GM18511 (cell line): ENCODE results near the gene SENP8.
"Not testable (repeated sequence)": the region's sequence is repeated elsewhere in the genome, so short reads cannot be mapped to it uniquely, and the experiment has no call there.

Experiments
- ATAC-seq: cut with Tn5 transposase; IDR thresholded peaks from one replicate; pipeline ENCODE4 v1.9.1; 2021; ENCODE audit warnings: mild to moderate bottlenecking, moderate library complexity; ENCODE audit not compliant: unreplicated experiment

The SENP8 gene

GRCh38 chr15:72118017-72118978 is at the start of gene SENP8, which contains the start of gene MYO9A:
Gene SENP8, plus strand, starts transcription at chr15:72118403. Its CDS starts 21,221 bp downstream, at chr15:72139624.
Gene MYO9A, minus strand, starts transcription at chr15:72118150. Its CDS starts 71,587 bp downstream, at chr15:72046563.
- ATAC-seq, result peak; percentile 64

- ATAC-seq, result no peak
These were observed 49.3 kb upstream of the SENP8 start for GRCh38 chr15:72068856-72069255.

DNA sequence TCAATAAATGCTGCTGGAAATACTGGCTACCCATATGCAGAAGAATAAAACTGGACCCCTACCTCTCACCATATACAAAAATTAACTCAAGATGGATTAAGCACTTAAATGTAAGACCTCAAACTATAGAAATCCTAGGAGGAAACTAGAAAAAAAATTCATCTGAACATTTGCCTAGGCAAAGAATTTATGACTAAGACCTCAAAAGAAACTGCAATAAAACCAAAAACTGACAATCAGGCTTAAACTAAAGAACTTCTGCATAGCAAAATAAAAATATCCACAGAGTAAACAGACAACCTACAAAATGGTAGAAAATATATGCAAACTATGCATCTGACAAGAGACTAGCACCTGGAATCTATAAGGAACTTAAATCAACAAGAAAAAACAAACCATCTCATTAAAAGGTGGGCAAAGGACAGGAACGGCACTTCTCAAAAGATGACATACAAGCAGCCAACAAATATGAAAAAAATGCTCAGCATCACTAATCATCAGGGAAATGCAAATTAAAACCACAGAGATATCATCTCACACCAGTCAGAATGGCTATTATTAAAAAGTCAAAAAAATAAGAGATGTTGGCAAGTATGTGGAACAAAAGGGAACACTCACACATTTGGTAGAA is 47.3 kb upstream of the SENP8 start:
- no peak for ATAC-seq

DNA sequence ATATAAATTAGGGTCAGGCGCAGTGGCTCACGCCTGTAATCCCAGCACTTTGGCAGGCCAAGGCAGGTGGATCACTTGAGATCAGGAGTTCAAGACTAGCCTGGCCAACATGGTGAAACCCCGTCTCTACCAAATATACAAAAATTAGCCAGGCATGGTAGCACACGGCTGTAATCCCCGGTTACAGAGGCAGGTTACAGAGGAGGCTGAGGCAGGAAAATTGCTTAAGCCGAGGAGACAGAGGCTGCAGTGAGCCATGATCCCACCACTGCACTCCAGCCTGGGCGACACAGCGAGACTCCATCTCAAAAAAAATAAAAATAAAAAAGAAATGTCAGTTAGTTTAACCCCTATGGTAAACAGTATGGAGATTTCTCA is 46.8 kb upstream of the SENP8 start:
- not testable (repeated sequence) for ATAC-seq

GRCh38 chr15:72074335-72075060 is 43.7 kb upstream of the SENP8 start:
- no peak for ATAC-seq

DNA sequence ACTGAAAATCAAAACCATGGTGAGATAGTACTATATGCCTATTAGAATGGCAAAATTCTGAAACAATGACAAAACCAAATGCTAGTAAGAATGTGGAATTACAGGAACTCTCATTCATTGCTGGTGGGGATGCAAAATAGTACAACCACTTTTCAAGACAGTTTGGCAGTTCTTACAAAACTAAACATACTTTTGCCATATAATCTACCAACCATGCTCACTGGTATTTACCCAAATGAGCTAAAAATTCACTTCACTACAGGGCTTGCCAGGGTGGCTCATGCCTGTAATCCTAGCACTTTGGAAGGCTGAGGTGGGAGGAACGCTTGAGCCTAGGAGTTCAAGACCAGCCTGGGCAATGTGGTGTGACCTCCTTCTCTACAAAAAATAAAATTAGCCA is 40.3 kb upstream of the SENP8 start:
- no peak for ATAC-seq

- peak; percentile 78 for ATAC-seq
These were observed 39.3 kb upstream of the SENP8 start for GRCh38 chr15:72078887-72079286.

- ATAC-seq, result no peak
These were observed 36.0 kb upstream of the SENP8 start for GRCh38 chr15:72082176-72082575.

DNA sequence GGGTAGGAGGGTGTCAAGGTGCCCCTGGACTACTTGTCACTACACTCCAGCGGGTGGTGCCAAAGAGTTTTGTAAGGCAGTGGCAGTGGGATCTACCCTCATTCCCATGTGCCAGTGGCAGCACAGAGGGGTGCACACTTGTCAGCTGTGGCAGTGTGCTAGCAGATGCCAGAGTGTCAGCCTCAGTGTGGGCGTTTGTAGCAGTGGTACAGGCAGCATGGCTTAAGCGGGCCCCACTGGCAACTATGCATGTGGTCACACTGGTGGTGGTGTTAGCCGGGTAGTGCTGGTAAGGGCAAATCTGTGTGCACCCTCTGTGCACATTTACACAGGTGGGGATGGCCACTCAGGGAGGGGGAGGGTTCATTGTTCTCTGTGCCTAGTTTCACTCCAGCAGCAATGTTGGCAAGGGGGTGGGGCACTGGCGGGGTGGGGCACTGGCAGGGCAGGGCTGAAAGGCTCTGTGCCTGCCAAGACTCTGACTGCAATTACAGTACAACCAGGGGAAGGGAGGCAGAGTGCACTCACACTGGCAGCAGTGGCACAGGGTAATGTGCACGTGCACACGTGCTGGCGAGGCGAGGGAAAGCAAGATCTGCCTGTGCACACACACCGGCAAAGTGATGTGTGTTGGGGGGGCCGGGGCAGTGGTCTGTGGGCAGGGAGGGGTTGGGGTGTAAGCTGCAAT is 32.0 kb upstream of the SENP8 start:
- ATAC-seq, result no peak

- ATAC-seq, result no peak
These were observed 31.1 kb upstream of the SENP8 start for GRCh38 chr15:72086920-72087648.

- no peak for ATAC-seq
These were observed 26.2 kb upstream of the SENP8 start for GRCh38 chr15:72092006-72092405.

DNA sequence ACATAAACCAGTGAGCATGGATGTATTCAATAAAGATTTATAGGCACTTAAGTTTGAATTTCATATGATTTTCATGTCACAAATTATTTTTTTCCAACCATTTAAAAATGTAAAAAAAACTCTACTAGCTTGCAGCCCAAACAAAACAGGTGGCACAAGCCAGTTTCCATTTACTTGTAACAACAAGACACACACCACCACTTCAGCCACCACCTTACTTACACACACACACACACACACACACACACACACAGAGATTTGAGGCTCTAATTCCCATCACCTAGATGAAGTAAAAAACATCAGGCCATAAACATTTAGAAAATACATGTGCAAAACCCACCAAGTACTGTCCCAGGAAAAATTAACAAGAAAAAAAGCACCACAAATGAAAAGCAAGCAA is 25.5 kb upstream of the SENP8 start:
- ATAC-seq, result no peak

DNA sequence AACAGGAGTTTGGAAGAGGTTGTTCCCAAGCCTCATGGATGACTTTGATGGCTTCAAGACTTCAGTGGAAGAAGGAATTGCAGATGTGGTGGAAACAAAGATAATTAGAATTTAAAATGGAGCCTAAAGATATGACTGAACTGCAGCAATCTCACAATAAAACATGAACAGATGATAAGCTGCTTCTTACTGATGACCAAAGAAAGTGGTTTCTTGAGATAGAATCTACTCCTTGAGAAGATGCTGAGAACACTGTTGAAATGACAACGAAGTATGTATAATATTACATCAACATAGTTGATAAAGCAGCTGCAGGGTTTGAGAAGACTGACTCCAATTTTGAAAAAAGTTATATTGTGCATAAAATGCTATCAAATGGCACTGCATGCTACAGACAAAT is 21.4 kb upstream of the SENP8 start:
- ATAC-seq, result no peak

GRCh38 chr15:72098040-72098439 is 20.2 kb upstream of the SENP8 start:
- ATAC-seq, result no peak

GRCh38 chr15:72099155-72099554 is 19.0 kb upstream of the SENP8 start:
- ATAC-seq, result no peak

DNA sequence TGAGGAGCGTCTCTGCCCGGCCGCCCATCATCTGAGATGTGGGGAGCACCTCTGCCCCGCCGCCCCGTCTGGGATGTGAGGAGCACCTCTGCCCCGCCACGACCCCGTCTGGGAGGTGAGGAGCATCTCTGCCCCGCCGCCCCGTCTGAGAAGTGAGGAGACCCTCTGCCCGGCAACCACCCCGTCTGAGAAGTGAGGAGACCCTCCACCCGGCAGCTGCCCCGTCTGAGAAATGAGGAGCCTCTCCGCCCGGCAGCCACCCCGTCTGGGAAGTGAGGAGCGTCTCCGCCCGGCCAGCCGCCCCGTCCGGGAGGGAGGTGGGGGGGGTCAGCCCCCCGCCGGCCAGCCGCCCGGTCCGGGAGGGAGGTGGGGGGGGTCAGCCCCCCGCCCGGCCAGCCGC is 17.7 kb upstream of the SENP8 start:
- not testable (repeated sequence) for ATAC-seq

DNA sequence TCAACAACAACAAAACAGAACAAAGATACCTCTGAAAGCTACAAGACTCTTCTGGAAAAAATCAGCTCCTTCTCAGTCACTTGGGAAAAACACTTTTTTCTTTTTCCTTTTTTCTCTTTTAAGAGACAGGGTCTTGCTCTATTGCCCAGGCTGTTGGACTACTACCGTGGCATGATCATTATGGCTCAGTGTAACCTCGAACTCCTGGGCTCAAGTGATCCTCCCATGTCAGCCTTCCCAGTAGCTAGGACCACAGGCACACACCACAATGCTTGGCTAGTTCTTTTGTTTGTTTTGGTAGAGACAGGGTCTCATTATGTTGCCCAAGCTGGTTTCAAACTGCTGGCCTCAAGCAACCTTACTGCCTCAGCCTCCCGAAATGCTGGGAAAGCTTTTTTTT is 13.1 kb upstream of the SENP8 start:
- ATAC-seq, result no peak

DNA sequence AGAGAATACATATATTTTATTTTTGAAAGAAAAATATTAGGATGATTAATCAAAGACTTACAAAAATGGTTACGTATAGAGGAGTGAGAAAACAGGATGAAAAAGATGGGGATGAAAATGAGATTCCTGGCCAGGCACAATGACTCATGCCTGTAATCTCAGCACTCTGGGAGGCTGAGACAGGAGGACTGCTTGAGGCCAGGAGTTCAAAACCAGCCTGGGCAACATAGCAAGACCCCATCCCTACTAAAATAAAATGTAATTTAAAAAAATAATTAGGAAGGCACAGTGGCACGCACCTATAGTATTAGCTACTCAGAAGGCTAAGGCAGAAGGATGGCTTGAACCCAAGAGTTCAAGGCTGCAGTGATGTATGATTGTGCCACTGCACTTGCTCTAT is 12.1 kb upstream of the SENP8 start:
- no peak for ATAC-seq

- no peak for ATAC-seq
These were observed 7.8 kb upstream of the SENP8 start for GRCh38 chr15:72110355-72110754.

- ATAC-seq, result no peak
These were observed 6.1 kb upstream of the SENP8 start for GRCh38 chr15:72112116-72112515.
